Measurements from ENCODE around the gene LRP1B.

The LRP1B gene

DNA sequence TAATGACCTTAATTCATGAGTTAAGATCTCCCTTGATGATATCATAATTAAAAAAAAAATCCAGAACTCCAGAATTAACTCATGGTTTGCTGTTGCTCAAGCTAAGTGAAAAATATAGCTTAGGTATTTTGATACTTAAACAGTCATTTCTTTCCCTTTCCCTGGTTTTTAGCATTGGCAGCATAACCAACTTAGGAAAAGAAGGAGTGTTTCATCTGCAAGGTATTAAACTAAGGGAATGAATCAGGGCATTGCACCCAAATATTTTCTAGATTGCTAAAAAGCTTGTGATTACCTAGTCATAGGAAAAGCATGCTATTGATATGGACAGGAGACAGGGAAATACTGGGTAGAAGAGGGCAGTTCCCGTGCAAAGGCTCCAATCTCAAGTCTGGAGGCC is 207.2 kb downstream of the LRP1B start:
- Histone ChIP-seq H3K79me2 (ENCODE audit: insufficient read depth, low read length) (no peaks in the 10 kb centered on the region), H3K27me3 (ENCODE audit: insufficient read depth, low read length, poor library complexity, severe bottlenecking) (no peaks in the 10 kb centered on the region), H3F3A (ENCODE audit: low read depth) (no peaks in the 10 kb centered on the region), H3K4me1 (ENCODE audit: insufficient read depth, low read length, poor library complexity, severe bottlenecking) (no peaks in the 10 kb centered on the region), H3K36me3 (ENCODE audit: insufficient read depth, low read length) (no peaks in the 10 kb centered on the region), H3K9me2 (replicated peaks; ENCODE audit: low read depth, low read length) (no peaks in the 10 kb centered on the region), H2AFZ (ENCODE audit: low read length) (no peak overlapping the region), H3K9me3 (ENCODE audit: insufficient read depth, low read depth, low read length) (no peaks in the 10 kb centered on the region), H4K20me1 (ENCODE audit: insufficient read depth, low read length, poor library complexity, severe bottlenecking) (no peaks in the 10 kb centered on the region), H3K9ac (ENCODE audit: low read depth, low read length, poor library complexity, severe bottlenecking) (no peak overlapping the region), H3K4me2 (ENCODE audit: low read depth, low read length, poor library complexity, severe bottlenecking) (no peak overlapping the region), H3K4me3 (ENCODE audit: low read length, poor library complexity, severe bottlenecking) (no peak overlapping the region)
- no peak for TF ChIP-seq EZH2phosphoT487 (IDR thresholded peaks at IDR 0.05; ENCODE audit: borderline replicate concordance)
- TF ChIP-seq, protein P1, sequence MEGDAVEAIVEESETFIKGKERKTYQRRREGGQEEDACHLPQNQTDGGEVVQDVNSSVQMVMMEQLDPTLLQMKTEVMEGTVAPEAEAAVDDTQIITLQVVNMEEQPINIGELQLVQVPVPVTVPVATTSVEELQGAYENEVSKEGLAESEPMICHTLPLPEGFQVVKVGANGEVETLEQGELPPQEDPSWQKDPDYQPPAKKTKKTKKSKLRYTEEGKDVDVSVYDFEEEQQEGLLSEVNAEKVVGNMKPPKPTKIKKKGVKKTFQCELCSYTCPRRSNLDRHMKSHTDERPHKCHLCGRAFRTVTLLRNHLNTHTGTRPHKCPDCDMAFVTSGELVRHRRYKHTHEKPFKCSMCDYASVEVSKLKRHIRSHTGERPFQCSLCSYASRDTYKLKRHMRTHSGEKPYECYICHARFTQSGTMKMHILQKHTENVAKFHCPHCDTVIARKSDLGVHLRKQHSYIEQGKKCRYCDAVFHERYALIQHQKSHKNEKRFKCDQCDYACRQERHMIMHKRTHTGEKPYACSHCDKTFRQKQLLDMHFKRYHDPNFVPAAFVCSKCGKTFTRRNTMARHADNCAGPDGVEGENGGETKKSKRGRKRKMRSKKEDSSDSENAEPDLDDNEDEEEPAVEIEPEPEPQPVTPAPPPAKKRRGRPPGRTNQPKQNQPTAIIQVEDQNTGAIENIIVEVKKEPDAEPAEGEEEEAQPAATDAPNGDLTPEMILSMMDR (conservative IDR thresholded peaks at IDR 0.05; ENCODE audit: low read length) = no peak

DNA sequence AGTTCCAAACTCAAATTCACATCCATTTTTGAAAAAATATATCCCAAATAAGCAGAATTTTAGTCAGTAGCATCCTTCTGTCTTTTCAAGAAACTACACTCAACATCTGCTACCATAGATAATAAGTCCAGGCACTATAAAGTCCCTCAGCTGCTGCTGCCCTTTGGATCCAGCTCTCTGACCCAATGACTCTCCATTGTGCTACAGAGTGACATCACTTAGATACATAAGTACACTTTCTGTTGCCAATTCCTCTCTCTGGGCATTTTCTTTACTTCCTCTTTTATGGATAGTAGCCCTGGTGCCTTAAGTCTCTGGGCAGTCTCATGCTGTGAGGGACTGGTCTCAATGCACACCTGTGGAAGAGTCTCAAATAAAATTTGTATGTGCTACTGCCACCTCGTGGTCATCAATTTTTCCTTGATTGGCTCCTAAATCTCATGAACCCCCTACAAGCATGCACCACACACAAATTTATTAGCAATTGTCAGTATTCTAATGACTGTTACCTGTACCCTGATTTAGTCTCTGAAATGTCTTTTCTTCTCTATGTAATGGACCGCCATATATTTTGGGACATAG is 219.2 kb downstream of the LRP1B start:
- no peaks in the 10 kb centered on the region for H4K20me1 ChIP-seq (ENCODE audit: insufficient read depth, low read length, poor library complexity, severe bottlenecking)
- no peaks in the 10 kb centered on the region for H3K79me2 ChIP-seq (ENCODE audit: insufficient read depth, low read length)
- no peak overlapping the region for H3K4me3 ChIP-seq (ENCODE audit: low read length, poor library complexity, severe bottlenecking)
- no peaks in the 10 kb centered on the region for H3K9me3 ChIP-seq (ENCODE audit: insufficient read depth, low read depth, low read length)
- no peak overlapping the region for H2AFZ ChIP-seq (ENCODE audit: low read length)
- TF ChIP-seq, protein P1 (conservative IDR thresholded peaks at IDR 0.05; ENCODE audit: low read length) = peak; percentile 66
- no peak for TF ChIP-seq EZH2phosphoT487 (IDR thresholded peaks at IDR 0.05; ENCODE audit: borderline replicate concordance)
- no peaks in the 10 kb centered on the region for H3K4me1 ChIP-seq (ENCODE audit: insufficient read depth, low read length, poor library complexity, severe bottlenecking)
- H3K9ac ChIP-seq (ENCODE audit: low read depth, low read length, poor library complexity, severe bottlenecking) = no peak overlapping the region
- H3F3A ChIP-seq (ENCODE audit: low read depth) = no peaks in the 10 kb centered on the region
- H3K36me3 ChIP-seq (ENCODE audit: insufficient read depth, low read length) = no peaks in the 10 kb centered on the region
- no peak overlapping the region for H3K4me2 ChIP-seq (ENCODE audit: low read depth, low read length, poor library complexity, severe bottlenecking)
- H3K9me2 ChIP-seq (replicated peaks; ENCODE audit: low read depth, low read length) = no peaks in the 10 kb centered on the region
- H3K27me3 ChIP-seq (ENCODE audit: insufficient read depth, low read length, poor library complexity, severe bottlenecking) = no peaks in the 10 kb centered on the region

DNA sequence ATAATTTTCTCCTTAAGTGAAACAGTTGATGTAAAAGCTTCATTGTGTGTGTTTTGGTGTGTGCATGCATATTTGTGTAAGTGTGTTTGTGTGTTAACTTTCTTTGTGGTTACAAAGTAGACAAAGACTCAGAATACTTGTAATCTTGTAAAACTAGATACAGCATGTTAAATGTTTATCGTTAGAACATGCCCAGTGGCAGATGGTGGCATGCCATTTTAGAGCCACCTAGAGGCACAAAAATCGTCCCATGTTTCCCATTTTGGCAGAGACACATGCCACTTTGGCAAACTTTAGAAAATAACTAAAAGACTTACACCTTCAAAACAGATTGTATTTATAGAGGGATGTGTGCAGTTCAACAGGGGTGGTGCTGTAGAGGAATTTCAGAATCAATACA is 224.1 kb downstream of the LRP1B start:
- no peaks in the 10 kb centered on the region for H3K36me3 ChIP-seq (ENCODE audit: insufficient read depth, low read length)
- H3K27me3 ChIP-seq (ENCODE audit: insufficient read depth, low read length, poor library complexity, severe bottlenecking) = no peaks in the 10 kb centered on the region
- H4K20me1 ChIP-seq (ENCODE audit: insufficient read depth, low read length, poor library complexity, severe bottlenecking) = no peaks in the 10 kb centered on the region
- TF ChIP-seq, protein P1 (conservative IDR thresholded peaks at IDR 0.05; ENCODE audit: low read length) = 0 out of 2 replicates have a peak, but pooled peaks have one; percentile 14
- no peak for TF ChIP-seq EZH2phosphoT487 (IDR thresholded peaks at IDR 0.05; ENCODE audit: borderline replicate concordance)
- no peaks in the 10 kb centered on the region for H3K4me1 ChIP-seq (ENCODE audit: insufficient read depth, low read length, poor library complexity, severe bottlenecking)
- H2AFZ ChIP-seq (ENCODE audit: low read length) = no peak overlapping the region
- H3K9me3 ChIP-seq (ENCODE audit: insufficient read depth, low read depth, low read length) = no peaks in the 10 kb centered on the region
- no peak overlapping the region for H3K9ac ChIP-seq (ENCODE audit: low read depth, low read length, poor library complexity, severe bottlenecking)
- H3F3A ChIP-seq (ENCODE audit: low read depth) = no peaks in the 10 kb centered on the region
- no peaks in the 10 kb centered on the region for H3K79me2 ChIP-seq (ENCODE audit: insufficient read depth, low read length)
- H3K4me3 ChIP-seq (ENCODE audit: low read length, poor library complexity, severe bottlenecking) = no peak overlapping the region
- no peaks in the 10 kb centered on the region for H3K9me2 ChIP-seq (replicated peaks; ENCODE audit: low read depth, low read length)
- H3K4me2 ChIP-seq (ENCODE audit: low read depth, low read length, poor library complexity, severe bottlenecking) = no peak overlapping the region
